Retinal pigment epithelial cell (primary cell): ENCODE results near the gene EFL1.
"Not testable (repeated sequence)": the region's sequence is repeated elsewhere in the genome, so short reads cannot be mapped to it uniquely, and the experiment has no call there.

Source experiments
- DNase-seq: peaks from one replicate; pipeline ENCODE4 v3.0.0-alpha.2; 2010; ENCODE audit warnings: low read depth
- H3K4me3 ChIP-seq: 2 replicates; pipeline ENCODE4 v1.5.1; 2011; ENCODE audit warnings: mild to moderate bottlenecking, low read length, control low read depth, moderate library complexity
- TF ChIP-seq, protein P1 (sequence below): conservative IDR thresholded peaks from 2 replicates; pipeline ENCODE4 v1.5.1; 2011; ENCODE audit warnings: low read depth, low read length, control low read depth, inconsistent platforms

The EFL1 gene

DNA sequence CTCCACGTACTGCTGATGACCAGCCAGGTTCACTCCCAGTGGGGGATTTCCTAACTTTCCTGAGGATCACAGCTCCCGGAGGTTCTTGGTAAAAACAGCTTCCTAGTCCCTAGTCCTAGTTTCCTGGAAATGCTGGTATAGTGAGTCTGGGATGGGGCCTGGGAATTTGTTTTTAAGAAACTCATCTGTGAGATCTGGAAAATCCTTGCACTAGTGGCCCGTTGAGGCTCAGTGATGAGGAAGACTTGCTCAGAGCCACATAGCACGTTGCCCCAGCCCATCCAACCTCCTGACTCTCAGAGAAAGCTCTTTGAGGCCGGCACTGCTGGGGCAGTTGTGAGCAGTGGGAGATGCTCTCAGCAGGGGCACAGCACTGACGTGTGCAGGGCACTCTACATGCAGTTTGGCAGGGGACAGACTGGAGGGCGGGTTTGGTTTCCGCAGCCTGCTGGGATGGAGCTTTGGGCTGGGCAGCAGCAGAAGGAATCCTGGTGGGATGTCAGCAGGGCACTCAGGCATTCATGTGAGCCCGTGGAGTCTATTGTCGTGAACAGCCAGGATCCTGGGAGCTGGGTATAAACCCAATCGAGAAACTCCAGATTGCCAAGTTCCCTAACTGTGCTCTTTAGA is 31.6 kb upstream of the EFL1 start:
- H3K4me3 ChIP-seq: no peak overlapping the region
- TF ChIP-seq, protein P1, sequence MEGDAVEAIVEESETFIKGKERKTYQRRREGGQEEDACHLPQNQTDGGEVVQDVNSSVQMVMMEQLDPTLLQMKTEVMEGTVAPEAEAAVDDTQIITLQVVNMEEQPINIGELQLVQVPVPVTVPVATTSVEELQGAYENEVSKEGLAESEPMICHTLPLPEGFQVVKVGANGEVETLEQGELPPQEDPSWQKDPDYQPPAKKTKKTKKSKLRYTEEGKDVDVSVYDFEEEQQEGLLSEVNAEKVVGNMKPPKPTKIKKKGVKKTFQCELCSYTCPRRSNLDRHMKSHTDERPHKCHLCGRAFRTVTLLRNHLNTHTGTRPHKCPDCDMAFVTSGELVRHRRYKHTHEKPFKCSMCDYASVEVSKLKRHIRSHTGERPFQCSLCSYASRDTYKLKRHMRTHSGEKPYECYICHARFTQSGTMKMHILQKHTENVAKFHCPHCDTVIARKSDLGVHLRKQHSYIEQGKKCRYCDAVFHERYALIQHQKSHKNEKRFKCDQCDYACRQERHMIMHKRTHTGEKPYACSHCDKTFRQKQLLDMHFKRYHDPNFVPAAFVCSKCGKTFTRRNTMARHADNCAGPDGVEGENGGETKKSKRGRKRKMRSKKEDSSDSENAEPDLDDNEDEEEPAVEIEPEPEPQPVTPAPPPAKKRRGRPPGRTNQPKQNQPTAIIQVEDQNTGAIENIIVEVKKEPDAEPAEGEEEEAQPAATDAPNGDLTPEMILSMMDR: no peak

GRCh38 chr15:82292271-82292670 is 29.7 kb upstream of the EFL1 start:
- TF ChIP-seq, protein P1: no peak
- DNase-seq: no peak
- no peak overlapping the region for H3K4me3 ChIP-seq

More for the DNA sequence above, 31.6 kb upstream of the EFL1 start:
- DNase-seq: no peak

DNA sequence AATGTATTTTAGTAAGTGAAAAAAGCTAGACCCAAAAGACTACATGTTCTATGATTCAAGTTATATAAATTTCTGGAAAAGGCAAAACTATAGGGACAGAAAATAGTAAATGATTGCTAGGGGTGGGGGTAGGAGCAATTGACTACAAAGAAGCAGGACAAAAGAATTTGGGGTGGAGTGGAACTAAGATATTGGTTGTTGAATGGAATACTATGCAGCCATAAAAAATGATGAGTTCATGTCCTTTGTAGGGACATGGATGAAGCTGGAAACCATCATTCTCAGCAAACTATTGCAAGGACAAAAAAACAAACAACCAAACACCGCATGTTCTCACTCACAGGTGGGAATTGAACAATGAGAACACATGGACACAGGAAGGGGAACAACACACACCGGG is 25.7 kb upstream of the EFL1 start:
- not testable (repeated sequence) for DNase-seq, H3K4me3 ChIP-seq

DNA sequence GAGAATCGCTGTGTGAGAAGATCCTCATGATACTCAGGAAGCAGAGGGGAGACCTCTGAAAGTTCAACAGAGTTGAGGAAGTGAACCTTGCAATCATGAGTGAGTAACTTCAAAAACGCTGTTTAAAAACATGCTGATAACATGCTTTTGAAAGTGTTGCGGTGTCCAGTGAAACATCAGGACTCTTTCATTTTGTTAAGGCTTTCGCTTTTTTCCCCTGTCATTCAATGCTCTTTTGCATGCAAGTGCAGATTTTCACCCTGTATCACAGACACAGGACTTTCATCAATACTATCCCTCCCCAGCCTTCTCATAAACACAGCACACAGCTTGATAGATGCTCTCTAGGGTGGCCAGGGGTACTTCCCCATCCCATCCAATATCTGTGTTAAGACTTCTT is 23.9 kb upstream of the EFL1 start:
- not testable (repeated sequence) for DNase-seq, H3K4me3 ChIP-seq

- DNase-seq, H3K4me3 ChIP-seq: not testable (repeated sequence)
These were observed 21.8 kb upstream of the EFL1 start for GRCh38 chr15:82284381-82284780.

GRCh38 chr15:82282386-82282785 is 19.9 kb upstream of the EFL1 start:
- H3K4me3 ChIP-seq, DNase-seq: not testable (repeated sequence)

DNA sequence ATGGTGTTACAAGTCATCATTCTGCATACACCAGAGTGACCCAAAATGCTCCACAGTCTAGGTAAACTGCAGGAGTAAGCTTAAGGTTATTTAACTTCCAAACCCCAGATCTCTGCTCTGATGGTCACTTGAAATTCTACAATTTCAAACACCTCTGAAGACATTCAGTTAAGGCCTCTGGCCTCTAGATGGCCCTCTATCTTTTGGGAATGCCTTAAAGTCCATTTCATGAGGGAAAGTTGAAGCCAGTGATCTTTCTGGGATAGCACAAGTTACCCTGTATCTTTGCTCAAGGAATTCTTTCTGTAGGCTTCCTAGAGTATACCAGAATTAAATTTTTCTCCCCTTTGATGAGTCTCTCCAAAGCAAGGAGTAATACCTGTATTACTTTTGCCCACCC is 18.7 kb upstream of the EFL1 start:
- not testable (repeated sequence) for H3K4me3 ChIP-seq, DNase-seq

DNA sequence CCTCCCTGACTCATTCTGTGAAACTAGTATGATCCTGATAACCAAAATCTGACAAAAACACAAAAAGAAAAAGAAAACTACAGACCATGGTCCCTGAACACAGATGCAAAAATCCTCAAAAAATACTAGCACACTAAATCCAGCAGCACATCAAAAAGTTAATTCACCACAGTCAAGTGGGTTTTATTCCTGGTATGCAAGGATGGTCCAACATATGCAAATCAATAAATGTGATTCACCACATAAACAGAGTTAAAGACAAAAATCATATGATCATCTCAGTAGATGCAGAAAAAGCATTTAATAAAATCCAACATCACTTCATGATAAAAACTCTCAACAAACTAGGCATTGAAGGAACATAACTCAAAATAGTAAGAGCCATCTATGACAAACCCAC is 12.9 kb upstream of the EFL1 start:
- no peak overlapping the region for H3K4me3 ChIP-seq
- TF ChIP-seq, protein P1: no peak
- DNase-seq: no peak

- no peak for DNase-seq
- TF ChIP-seq, protein P1: no peak
- H3K4me3 ChIP-seq: no peak overlapping the region
These were observed 9.6 kb upstream of the EFL1 start for GRCh38 chr15:82272154-82272553.

- not testable (repeated sequence) for DNase-seq
These were observed 5.9 kb upstream of the EFL1 start for GRCh38 chr15:82268454-82268853.

DNA sequence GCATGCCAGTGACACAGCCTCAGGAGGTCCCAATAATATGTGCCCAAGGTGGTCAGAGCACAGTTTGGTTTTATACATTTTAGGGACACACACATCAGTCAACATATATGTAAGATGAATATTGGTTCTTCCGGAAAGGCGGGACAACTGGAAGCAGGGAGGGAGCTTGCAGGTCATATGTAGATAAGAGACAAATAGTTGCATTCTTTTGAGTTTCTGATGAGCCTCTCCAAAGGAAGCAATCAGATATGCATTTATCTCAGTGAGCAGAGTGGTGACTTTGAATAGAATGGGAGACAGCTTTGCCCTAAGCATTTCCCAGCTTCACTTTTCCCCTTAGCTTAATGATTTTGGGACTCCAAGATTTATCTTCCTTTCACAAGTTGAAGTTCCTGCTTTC is 4.6 kb upstream of the EFL1 start:
- not testable (repeated sequence) for H3K4me3 ChIP-seq, DNase-seq

More at GRCh38 chr15:82268454-82268853, 5.9 kb upstream of the EFL1 start:
- not testable (repeated sequence) for H3K4me3 ChIP-seq
